ENCODE data around the gene NRBP1.

The NRBP1 gene

DNA sequence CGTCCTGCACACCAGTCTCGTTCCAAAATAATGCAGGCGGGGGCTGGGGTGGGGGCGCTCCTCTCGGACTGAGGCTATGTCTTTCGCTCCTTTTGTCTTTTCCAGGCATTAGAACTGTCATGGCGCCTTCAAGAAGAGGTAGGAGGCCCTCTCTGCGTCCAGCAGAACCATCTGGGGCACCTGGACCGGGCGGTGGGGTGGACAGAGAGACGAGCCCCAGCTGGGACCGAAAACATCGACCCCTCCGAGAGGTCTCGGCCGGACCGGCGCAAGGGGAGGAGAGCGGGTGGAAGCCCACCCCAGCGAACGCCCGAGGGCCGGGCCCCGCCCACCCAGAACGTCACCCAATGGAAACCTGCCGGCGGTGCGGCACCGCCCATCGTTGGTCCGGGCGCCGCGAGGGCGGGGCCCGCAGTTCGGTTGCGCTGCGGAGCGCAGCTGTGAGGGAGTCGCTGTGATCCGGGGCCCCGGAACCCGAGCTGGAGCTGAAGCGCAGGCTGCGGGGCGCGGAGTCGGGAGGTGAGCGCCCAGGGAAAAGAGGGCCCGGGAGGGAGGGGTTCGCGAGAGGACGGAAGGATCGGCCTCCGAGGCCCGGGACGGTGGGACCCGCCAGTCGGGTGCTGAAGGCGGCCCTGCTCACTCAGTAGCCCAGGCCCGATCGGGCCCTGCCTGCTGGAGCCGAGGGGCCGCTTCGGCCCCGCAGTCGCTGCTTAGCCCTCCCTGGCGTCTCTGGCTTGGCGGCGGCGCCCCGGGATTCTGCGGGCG, at the start of gene NRBP1:
NRBP1 (plus strand) TSS at position 419 of the 765 bp plus-strand sequence. CDS start 4,643 bp downstream, outside the sequence.
- Mint-ChIP-seq H3K9me3 (no peaks in the 10 kb centered on the region), H3K4me1 (peaks cover 27% of the 10 kb centered on the region), H3K27me3 (ENCODE audit: low read depth) (no peaks in the 10 kb centered on the region), H3K27ac (peak within 1 kb of the TSS; percentile 94 to 100 (median 99)), H3K4me3 (peak within 1 kb of the TSS; percentile 98 to 100 (median 99)), H3K36me3 (ENCODE audit: low read depth) (peaks cover 8% of the 10 kb centered on the region)
- TF ChIP-seq, protein P1, sequence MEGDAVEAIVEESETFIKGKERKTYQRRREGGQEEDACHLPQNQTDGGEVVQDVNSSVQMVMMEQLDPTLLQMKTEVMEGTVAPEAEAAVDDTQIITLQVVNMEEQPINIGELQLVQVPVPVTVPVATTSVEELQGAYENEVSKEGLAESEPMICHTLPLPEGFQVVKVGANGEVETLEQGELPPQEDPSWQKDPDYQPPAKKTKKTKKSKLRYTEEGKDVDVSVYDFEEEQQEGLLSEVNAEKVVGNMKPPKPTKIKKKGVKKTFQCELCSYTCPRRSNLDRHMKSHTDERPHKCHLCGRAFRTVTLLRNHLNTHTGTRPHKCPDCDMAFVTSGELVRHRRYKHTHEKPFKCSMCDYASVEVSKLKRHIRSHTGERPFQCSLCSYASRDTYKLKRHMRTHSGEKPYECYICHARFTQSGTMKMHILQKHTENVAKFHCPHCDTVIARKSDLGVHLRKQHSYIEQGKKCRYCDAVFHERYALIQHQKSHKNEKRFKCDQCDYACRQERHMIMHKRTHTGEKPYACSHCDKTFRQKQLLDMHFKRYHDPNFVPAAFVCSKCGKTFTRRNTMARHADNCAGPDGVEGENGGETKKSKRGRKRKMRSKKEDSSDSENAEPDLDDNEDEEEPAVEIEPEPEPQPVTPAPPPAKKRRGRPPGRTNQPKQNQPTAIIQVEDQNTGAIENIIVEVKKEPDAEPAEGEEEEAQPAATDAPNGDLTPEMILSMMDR (IDR thresholded peaks at IDR 0.05; ENCODE audit: unreplicated experiment in 3 of 3) = no peak

DNA sequence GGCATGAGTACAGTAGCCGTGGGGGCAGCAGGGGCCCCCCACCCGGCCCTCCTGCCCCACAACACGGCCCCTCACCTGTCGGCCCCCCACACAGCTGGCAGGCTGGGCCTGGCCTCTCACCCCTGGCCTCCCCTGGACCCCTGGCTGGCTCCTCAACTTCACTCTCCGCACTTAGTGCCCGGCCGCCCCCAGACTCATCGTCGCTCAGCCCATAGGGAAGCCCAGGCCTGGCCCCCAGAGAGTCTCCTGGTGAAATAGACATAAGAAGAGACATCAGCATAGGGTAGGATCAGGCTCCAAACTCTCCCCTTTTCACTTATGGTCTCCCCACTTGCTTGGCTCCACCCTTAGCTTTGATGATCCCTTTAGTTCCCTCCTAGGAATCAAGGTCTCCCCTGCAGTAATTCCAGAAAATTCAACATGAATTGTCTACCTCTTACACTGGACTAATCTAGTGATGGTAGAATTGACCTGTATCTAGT, 49.6 kb upstream of the NRBP1 start:
- H3K9me3 Mint-ChIP-seq = no peaks in the 10 kb centered on the region
- H3K27me3 Mint-ChIP-seq (ENCODE audit: low read depth) = no peaks in the 10 kb centered on the region
- peak overlapping the region; percentile 90 to 93 (median 93) for H3K27ac Mint-ChIP-seq
- peaks cover 25% of the 10 kb centered on the region for H3K4me1 Mint-ChIP-seq
- TF ChIP-seq, protein P1 (IDR thresholded peaks at IDR 0.05; ENCODE audit: unreplicated experiment in 3 of 3) = no peak
- H3K4me3 Mint-ChIP-seq = peak overlapping the region; percentile 90 to 93 (median 92)
- H3K36me3 Mint-ChIP-seq (ENCODE audit: low read depth) = peaks cover 54% of the 10 kb centered on the region

DNA sequence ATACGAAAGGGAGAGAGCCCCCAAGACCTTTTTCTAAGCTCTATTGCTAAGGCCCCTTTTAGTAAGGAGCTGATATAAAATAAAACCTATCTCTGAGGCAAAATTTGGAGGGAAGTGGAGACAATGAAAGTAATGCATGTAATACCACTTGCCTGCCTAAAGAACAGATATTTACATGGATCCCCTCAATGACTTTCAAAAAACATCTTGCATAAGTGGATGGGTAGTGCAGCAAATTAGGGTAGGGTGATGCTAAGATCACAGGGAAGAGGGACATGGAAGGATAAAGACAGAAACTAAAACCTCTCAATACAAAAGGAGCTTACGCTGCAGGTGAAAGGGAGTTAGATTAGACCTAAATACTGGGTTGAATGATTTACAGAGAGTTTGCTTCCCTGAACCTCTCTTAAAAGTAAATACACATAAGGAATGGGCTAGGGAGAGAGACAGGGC, 49.0 kb upstream of the NRBP1 start:
- TF ChIP-seq, protein P1 (IDR thresholded peaks at IDR 0.05; ENCODE audit: unreplicated experiment in 3 of 3) = no peak
- Mint-ChIP-seq H3K4me1 (peaks cover 25% of the 10 kb centered on the region), H3K27me3 (ENCODE audit: low read depth) (no peaks in the 10 kb centered on the region), H3K36me3 (ENCODE audit: low read depth) (peaks cover 54% of the 10 kb centered on the region), H3K9me3 (no peaks in the 10 kb centered on the region), H3K27ac (peak overlapping the region; percentile 90 to 93 (median 93)), H3K4me3 (peak overlapping the region; percentile 90 to 93 (median 92))

DNA sequence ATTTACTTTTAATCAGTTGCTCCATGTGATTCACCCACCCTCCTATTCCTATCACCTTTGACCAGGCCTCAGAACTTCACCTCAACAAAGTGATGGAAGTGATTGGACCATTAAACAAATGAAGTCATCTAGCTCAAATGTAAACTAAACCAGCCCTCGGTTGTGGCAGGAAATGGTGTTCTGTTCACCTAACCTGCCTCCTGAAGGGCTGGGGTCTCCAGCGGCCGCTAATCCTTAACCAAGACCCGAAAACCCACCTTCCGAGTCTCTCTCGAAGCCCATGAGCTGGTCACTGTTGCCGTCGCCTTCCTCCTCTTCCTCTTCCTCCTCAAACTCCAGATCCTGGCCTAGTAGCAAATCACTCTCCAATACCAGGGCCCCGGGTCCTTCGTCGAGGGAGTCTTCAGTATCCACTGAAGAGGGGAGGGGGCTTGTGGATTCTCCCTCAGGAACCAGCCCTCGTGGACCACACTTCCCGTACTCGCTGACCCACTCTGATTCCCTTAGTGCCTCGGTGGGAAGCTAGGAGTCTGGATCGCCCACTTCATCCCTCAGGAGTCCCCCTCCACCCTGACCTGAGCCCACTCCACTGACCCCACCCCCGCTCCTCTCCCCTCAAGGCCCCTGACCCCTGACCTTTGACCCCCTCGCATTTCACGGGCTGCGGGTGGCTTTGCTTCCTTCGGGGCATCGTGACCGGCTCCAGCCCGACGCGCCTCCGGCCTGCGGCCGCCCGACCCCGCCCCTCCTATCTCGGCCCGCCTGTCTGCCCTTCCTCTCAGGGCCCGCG, 48.4 kb upstream of the NRBP1 start:
- H3K27me3 Mint-ChIP-seq (ENCODE audit: low read depth) = no peaks in the 10 kb centered on the region
- peak overlapping the region; percentile 90 to 93 (median 92) for H3K4me3 Mint-ChIP-seq
- H3K9me3 Mint-ChIP-seq = no peaks in the 10 kb centered on the region

DNA sequence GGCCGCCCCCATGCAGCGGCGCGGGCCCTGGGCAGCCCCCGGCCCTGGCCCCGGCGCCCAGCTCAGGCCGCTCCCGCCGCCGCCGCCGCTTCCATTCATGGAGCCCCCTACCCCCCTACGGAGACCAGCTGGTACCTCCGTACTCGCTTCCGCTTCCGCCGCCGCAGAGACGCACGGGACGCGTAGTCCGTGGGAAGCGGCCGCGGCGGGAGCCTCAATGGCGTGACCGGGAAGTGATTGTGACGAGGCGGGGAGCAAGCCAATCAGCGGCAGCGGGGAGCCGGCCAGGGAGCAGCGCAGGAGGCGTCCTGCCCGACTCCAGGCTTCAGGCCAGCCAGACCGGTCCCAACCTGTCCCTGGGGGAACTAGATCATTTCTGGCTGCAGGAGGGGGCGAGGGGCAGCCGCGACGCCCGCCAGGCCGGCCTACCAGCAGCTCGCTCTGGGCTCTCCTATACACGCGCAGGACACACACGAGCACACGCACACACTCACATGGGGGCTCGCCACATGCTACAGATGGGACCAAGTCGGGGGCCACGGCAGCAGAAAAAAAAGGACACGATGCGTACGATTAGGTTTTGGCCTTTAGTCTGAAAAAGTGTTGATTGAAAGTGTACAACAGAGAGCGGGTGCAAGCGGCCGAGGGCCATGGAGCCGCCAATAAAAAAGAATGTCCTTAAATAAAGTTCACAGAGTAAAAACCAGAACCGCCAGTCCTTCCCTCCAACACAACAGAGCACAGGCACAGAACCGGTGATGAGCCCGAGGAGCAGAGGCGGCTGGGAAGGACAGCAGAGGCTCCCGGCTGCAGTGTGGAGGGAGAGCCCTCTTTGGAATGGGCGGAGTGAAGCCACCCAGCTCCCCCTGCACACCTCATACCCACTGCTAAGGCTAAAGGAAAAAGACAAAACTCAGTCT, 47.5 kb upstream of the NRBP1 start, which contains the start of gene ZNF513:
ZNF513 (minus strand) TSS at position 109 of the 920 bp plus-strand sequence. CDS start 208 bp downstream, outside the sequence.
- TF ChIP-seq, protein P1 (IDR thresholded peaks at IDR 0.05; ENCODE audit: unreplicated experiment in 3 of 3) = no peak
- Mint-ChIP-seq H3K27me3 (ENCODE audit: low read depth) (no peaks in the 10 kb centered on the region), H3K36me3 (ENCODE audit: low read depth) (peaks cover 55% of the 10 kb centered on the region), H3K9me3 (no peaks in the 10 kb centered on the region), H3K4me3 (peak within 1 kb of the TSS; percentile 90 to 93 (median 92)), H3K4me1 (peaks cover 25% of the 10 kb centered on the region), H3K27ac (peak within 1 kb of the TSS; percentile 90 to 98 (median 93))

More for the DNA sequence above, 48.4 kb upstream of the NRBP1 start:
- Mint-ChIP-seq H3K27ac (peak overlapping the region; percentile 90 to 93 (median 93)), H3K36me3 (ENCODE audit: low read depth) (peaks cover 52% of the 10 kb centered on the region), H3K4me1 (peaks cover 25% of the 10 kb centered on the region)
- TF ChIP-seq, protein P1 (IDR thresholded peaks at IDR 0.05; ENCODE audit: unreplicated experiment in 3 of 3) = no peak
